ENCODE data around the gene PODXL2.

PODXL2 gene

GRCh38 chr3:127710155-127710941 lies 81.4 kb downstream of the PODXL2 start:
- no peak for DNase-seq (ENCODE audit: low read depth)

- DNase-seq (ENCODE audit: low read depth), result no peak
Measured at GRCh38 chr3:127711021-127711695, 82.2 kb downstream of the PODXL2 start.

GRCh38 chr3:127711896-127712295 lies 82.9 kb downstream of the PODXL2 start:
- DNase-seq (ENCODE audit: low read depth), result no peak

- DNase-seq (ENCODE audit: low read depth), result no peak
Measured at GRCh38 chr3:127712461-127712860, 83.5 kb downstream of the PODXL2 start.

GRCh38 chr3:127712881-127713771 lies 84.1 kb downstream of the PODXL2 start:
- no peak for DNase-seq (ENCODE audit: low read depth)

- no peak for DNase-seq (ENCODE audit: low read depth)
Measured at GRCh38 chr3:127714125-127714571, 85.2 kb downstream of the PODXL2 start.

- no peak for DNase-seq (ENCODE audit: low read depth)
Measured at GRCh38 chr3:127714866-127715265, 85.9 kb downstream of the PODXL2 start.

- DNase-seq (ENCODE audit: low read depth), result no peak
Measured at GRCh38 chr3:127715532-127715931, 86.5 kb downstream of the PODXL2 start.

- no peak for DNase-seq (ENCODE audit: low read depth)
Measured at GRCh38 chr3:127716384-127716783, 87.4 kb downstream of the PODXL2 start.

GRCh38 chr3:127717357-127718244 lies 88.6 kb downstream of the PODXL2 start:
- DNase-seq (ENCODE audit: low read depth), result no peak

GRCh38 chr3:127718245-127718915 lies 89.4 kb downstream of the PODXL2 start:
- no peak for DNase-seq (ENCODE audit: low read depth)

- no peak for DNase-seq (ENCODE audit: low read depth)
Measured at GRCh38 chr3:127718916-127719290, 89.9 kb downstream of the PODXL2 start.

- no peak for DNase-seq (ENCODE audit: low read depth)
Measured at GRCh38 chr3:127719369-127719768, 90.4 kb downstream of the PODXL2 start.

GRCh38 chr3:127720161-127720823 lies 91.3 kb downstream of the PODXL2 start:
- DNase-seq (ENCODE audit: low read depth), result no peak

GRCh38 chr3:127720985-127721935 lies 92.3 kb downstream of the PODXL2 start:
- DNase-seq (ENCODE audit: low read depth), result no peak

GRCh38 chr3:127722091-127722784 lies 93.3 kb downstream of the PODXL2 start:
- DNase-seq (ENCODE audit: low read depth), result no peak
